Lung microvascular endothelial cell (primary cell): ENCODE measurements around the gene HDGFL2. TPM values are rescaled to one million over a fixed set of nuclear protein-coding genes. Genes with fewer than 3 reads are reported as not detected.

Source experiments
- DNase-seq, 2 donors: peaks; one replicate each; pipeline versions ENCODE4 v3.0.0 to v3.0.0-alpha.2; 2010; ENCODE audit warnings: low read depth in 2 of 2
- total RNA-seq: library from RNA; depleted of rRNA; stranded (reverse); fragments of >200 nt; gene quantifications from 2 replicates; pipeline ENCODE4 v1.2.1, GENCODE V29; 2014

Gene HDGFL2
- total RNA-seq, 1 donor from 2014 or later = 38.5 TPM

- no peak for DNase-seq
These were observed 27.0 kb upstream of the HDGFL2 start for GRCh38 chr19:4444765-4445741.

GRCh38 chr19:4445963-4446703 lies 26.0 kb upstream of the HDGFL2 start:
- no peak for DNase-seq

GRCh38 chr19:4446704-4447200 lies 25.3 kb upstream of the HDGFL2 start:
- no peak for DNase-seq

DNA sequence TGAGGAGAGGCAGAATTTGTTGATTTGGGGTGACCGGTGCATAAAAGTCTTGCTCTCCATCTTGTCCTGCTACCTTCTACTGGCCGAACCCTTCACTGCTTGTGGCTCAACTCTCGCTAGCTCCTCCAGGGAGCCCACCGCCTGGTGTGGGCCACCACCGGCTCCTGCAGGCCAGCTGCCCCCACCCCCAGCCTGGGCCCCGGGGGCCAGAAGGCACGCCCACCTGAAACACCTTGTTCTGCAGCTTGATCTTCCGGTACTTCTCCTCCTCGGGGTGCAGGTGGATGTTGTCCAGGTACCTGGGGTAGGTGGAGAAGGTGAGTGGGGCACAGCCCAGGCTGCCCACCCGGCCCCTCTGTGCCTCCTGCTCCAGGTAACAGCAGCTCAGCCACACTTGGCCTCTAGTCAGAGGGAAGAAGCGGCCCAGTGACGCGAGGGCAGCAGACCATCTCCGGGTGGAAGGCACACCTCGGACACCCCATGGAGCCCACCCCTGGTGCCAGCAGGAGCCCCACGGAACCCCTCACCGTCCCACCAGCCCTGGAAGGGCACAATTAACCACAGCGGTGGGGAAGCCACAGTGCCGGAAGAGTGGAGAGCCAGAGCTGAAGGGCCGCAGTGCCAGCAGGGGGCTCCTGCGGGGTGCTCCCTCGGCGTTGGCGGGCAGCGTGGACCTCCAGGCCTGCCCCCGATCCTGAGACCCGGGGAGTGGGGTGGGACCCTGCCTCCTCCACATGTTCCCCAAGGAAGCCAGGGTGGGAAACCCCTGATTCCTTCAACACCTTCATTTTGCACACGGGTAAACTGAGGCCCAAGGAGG lies 24.6 kb upstream of the HDGFL2 start:
- DNase-seq = no peak

DNA sequence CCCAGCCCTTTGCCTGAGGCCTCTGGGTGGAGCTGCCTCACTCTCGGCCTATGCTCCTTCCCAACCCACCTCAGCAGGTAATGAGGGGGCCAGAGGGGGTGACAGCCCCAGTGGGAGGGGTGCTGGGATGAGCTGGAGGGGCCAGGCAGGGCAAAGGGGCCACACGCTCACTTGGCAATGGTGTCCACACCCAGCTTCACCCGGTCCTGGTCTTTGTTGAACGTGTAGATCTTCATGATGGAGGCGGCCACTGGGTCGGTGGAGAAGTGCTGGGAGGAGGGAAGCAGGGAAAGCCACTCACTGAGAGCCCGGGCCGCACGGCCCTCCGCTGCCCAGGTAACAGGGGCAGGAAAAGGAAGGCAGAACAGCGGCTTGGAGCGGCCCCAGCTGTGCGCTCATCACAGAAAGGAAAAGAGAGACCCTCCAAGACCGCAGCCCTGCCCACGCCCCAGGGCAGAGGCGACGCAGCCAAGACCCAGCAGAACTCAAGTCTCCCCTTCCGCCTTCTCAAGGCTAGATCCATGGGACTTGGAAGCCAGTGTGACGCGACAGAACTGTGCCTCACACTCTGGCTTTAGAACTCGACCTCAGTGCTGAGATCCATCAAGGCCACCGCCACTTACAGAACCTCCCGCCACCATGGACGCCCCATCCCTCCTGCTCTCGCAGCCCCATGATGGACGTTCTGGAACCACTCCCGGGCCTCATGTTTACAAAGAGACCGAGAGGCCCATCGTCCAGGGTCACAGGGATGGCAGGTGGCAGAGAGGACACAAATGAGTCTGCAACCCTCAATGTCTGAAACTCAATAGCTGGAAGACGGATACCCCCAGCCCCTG lies 23.7 kb upstream of the HDGFL2 start:
- DNase-seq = no peak

DNA sequence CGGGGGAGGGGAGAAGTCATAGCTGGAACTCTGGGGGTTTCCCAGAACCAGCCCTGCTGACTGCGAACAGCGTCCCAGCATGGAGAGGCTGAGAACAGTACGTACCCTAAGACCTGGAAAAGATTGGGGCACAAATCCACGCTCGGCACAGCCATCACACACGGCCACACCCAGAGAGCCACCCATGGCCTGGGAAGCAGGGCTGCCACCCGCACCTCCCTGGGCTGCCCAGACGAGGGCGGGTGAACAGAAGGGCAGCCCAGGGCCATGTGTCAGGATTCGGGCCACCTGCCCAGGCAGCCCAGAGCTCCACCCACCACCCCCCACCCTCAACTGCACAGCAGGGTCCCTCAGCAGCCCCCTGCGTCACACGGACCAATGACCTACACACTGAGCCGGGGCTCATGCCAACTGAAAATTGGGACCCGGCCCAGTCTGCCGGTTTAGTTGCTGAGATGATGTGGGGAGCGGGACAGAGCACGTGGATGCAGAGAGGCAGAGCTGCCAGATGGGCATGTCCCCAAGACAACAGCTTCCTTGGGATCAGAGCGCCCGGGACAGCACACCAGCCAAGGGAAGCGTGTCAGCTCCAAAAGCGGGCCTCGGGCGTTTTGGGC lies 23.0 kb upstream of the HDGFL2 start:
- no peak for DNase-seq

GRCh38 chr19:4449639-4450028 lies 22.5 kb upstream of the HDGFL2 start:
- no peak for DNase-seq

GRCh38 chr19:4452230-4452990 lies 19.7 kb upstream of the HDGFL2 start:
- DNase-seq = no peak

DNA sequence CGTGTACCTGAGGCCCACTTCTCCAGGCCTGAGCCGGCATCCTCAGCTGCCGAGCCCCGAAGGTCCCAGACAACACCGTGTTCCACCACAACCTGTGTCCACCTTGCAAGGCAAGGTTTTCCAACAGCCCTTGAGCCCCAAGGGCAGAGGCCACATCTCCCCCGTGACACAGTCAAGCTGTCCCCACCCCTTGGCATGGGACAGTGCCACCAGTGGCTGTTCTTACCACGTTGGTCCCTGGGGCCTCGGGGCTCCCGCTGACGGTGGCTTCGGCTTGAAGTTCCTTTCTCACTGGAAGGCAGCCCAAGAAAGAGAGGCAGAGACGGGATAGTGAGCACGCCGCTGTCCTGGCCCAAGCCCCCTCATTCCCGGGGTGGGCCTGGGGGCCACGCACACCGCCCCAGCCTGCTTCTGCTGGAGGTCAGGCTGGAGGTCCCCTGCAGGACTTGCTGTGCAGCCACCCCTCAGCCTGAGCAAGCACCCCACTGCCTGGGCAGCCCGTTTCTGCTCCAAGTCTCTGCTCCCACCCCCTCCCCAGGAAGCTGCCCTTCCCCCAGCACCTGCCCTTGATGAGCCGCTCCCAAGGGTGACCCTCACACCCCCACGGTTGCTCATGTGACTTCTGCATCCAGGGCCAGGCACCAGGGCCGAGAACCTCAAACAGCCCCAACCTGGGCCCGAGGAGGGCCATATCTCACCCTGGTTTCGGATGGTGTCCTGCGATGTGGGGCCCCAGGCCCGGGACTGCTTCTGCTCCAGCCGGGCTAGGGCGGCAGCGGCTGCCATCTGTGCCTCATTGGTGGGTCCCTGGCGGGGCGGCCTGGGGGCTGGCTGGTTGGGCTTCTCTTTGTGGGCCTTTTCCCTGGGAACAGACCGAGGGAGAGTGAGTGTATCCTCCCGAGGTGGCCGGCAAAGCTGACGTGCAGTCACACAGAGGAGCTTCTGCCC lies 18.6 kb upstream of the HDGFL2 start:
- no peak for DNase-seq

DNA sequence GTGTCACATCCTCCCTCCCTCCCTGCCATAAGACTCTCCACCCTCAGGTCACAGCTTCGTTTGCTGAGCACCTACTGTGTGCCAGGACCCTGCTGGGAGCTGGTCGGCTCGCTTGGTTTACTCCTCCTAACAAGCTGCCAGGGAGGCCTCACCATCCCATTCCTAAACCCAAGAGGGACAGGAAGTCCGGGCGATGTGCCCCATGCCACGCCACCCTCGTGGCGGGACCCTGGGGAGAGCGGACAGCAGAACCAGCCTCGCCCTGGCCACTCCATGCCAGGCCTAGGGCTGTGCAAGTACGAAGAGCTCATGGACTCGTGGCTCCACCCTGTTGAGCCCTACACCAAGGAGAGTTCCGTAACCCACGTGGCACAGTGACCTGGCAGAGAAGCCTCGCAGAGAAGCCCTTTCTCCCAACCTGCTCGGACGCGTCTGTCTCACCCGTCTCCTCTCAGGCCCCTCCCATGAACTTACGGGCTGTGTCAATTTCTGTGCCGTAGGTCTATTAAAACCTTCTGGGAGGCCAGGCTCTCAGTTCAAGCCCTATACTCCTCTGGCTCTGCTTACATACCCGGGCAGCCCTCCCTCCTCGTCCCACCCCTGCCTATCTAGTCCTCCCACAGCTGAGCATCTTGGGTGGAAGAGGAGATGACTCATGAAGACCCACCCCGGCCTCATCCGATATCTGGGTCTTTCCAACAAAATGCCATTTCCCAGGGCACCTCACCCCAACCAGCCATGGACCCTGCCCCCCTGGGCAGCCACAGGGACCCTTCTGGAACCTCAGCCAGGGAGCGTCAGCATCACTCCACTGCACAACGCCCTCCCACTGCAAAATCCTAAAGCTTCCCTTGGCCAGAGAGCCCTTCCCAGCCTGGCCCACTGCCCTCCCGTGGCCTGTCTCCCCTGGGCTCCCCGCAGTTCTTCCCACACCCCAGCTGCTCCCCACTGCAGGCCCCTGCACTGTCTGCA lies 17.1 kb upstream of the HDGFL2 start:
- DNase-seq = peak in 1 of 2 donors; percentile 37

DNA sequence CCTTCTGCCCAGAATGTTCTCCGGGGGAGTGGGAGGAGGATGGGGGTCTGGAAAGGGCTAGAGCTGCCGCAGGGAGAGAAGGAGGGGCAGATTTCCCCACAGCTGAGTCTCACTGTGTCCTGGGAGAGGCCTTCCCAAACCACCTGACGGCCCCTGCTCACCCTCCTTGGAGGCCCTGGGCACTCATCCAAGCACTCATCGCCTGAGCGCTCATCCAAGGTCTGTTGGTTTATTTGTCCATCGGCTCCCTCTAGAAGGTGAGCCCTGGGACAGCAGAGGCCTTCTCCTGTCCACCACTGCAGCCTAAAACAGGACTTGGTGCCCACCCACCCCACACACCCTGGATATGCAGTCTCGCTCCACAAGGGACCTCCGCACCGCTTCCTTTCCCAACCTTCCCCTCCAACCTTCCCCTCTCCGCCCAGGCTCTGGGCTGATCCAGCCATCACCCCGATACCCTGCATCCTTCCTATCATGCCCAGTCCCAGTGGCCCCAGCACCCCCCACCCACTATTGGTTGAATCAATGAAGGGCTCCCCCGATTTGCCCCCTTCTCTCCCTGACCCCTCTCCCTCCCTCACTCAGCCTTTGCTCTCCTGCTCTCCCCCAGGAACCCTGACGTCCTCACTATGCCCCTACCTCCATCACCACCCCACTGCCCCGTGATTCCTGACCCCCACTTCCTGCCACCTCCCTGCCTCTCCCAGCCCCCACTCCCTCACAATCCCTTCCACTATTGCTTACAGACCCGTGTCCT lies 16.2 kb upstream of the HDGFL2 start:
- DNase-seq = peak in 1 of 2 donors; percentile 41

DNA sequence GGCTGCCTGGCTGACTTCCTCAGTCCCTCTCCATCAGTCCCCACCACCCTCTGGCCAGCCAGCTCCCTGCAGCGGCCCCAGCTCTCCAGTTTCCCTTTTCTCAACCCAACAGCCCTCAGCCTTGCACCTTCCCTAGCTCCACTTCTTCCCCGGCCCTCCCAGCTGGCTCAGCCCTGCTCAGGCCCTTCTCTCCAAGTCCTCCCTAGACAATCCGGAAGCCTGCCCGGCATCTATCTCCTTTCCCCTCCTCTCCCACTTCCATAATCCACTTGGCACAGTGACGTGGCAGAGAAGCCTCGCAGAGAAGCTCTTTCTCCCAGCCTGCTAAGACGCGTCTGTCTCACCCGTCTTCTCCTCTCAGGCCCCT lies 15.6 kb upstream of the HDGFL2 start:
- peak; percentile 35 to 71 for DNase-seq

DNA sequence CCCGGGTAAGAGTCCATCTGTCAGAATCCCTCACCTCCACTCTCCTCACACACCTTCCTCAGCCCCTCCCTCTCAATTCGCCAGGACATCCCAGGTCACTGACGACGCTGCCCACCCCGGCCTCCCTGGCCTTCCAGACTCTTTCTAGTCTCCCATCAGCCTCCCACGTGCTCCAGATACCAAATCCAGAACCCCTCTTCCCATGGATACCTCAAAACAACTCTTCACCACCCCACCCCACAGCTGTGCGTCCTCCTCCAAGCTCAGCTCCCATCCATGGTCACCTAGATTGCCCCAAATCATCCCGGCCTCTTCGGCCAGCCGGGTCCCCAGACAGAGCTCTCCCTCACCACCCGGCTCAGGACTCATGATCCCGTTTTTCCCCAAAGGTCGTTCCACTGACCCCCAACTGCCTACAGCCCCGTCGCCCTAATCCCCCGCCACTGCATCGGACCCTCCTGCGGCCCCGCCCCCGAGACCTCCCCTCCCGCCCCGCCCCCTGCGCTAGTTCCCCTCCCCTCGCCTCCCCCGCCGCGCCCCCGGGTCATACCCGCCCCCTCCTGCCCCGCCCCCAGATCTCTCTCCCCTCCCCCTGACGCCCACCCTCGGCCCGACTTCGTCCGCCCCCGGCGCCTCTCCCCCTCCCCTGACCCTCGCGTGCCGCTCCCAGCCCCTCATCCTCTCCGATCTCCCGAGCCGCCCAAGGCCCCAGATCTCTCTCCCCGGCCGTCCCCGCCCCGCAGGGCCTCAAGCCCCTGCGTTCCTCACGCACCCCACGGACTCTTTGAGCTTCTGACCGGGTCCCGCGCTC lies 15.0 kb upstream of the HDGFL2 start:
- peak; percentile 76 to 86 for DNase-seq

GRCh38 chr19:4457654-4458395 lies 14.3 kb upstream of the HDGFL2 start, which contains the start of gene UBXN6:
TSS of gene UBXN6 (minus strand) at chr19:4457794. CDS start at chr19:4457697, 97 bp downstream.
- peak; percentile 99 for DNase-seq
